Mucosa of descending colon (tissue), 3 donors: ENCODE results near the gene GLIS1. TPM values are rescaled to one million over a fixed set of nuclear protein-coding genes. Genes with fewer than 3 reads are reported as not detected.

ENCODE experiments used
- ATAC-seq: fragments of 200-7000 bp; cut with Tn5 transposase; one replicate; pipeline ENCODE4 v1.9.1; 2020; ENCODE audit warnings: mild to moderate bottlenecking, moderate library complexity
- DNase-seq, 3 donors: peaks; one replicate each; pipeline ENCODE4 v3.0.0-alpha.2; 2020
- H3K36me3 ChIP-seq: fragments of 200-600 bp; one replicate; pipeline ENCODE4 v1.8.0; 2021; ENCODE audit warnings: low read depth, mild to moderate bottlenecking
- H3K4me1 ChIP-seq: fragments of 200-600 bp; one replicate; pipeline ENCODE4 v1.8.0; 2021; ENCODE audit warnings: low read depth, mild to moderate bottlenecking
- H3K4me3 ChIP-seq: fragments of 200-600 bp; one replicate; pipeline ENCODE4 v1.8.0; 2021; ENCODE audit warnings: mild to moderate bottlenecking
- H3K9me3 ChIP-seq: fragments of 200-600 bp; one replicate; pipeline ENCODE4 v1.8.0; 2021; ENCODE audit warnings: mild to moderate bottlenecking
- intact Hi-C, 2 donors: fragments of 100-400 bp; cut with DNase I in 1 of 2; cut with micrococcal nuclease in 1 of 2; formaldehyde crosslinking; loops; one replicate each; pipeline versions ENCODE4 v1.11.0 to v1.11.1; 2022; cut with DNase I, micrococcal nuclease
- total RNA-seq, 3 donors: library from RNA; stranded (reverse); fragmentation: NEBNext Ultra II Directional in 2 of 3; extraction: Animal tissue kit (Norgen Biotek cat#: 25700) in 2 of 3; gene quantifications; one replicate each; pipeline versions ENCODE4 v1.2.1 to v1.2.4, GENCODE V29; 2021 to 2023
- TF ChIP-seq, protein P1 (sequence below): fragments of 200-600 bp; IDR thresholded peaks from one replicate; pipeline ENCODE4 v1.8.0; 2022; ENCODE audit warnings: antibody characterized with exemption, mild to moderate bottlenecking
- donor health status: DM: no; HTN: no; CAD: no; lungs with moderate emphysema.
- donor health status: DM: no; HTN: no; CAD: no.
- donor health status: DM: no; HTN: yes; CAD: no.

The GLIS1 gene
- total RNA-seq, 3 donors from 2014 or later = 0.09 to 0.24 (median 0.14) TPM

DNA sequence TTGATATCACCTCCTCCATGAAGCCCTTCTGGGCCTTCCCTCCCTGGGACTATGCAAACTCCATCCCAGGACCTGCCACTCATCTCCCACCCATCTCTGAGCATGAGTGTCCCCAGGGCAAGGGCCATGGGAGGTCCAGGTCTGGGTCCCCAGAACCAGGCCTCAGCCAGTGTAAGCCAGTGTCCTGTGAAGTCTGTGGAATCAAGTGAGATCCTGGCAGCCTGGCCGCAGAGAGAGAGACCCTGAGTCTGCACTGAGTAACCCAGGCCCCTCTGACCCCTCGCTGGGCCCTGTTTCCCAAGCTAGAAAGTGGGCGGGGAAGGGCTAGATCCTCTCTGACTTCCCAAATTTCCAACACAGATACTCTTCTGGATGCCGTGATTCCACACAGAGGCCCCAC, 147.0 kb downstream of the GLIS1 start:
- no peak overlapping the region for H3K4me3 ChIP-seq
- H3K9me3 ChIP-seq = no peaks in the 10 kb centered on the region
- H3K4me1 ChIP-seq = no peaks in the 10 kb centered on the region
- DNase-seq = no peak
- TF ChIP-seq, protein P1, sequence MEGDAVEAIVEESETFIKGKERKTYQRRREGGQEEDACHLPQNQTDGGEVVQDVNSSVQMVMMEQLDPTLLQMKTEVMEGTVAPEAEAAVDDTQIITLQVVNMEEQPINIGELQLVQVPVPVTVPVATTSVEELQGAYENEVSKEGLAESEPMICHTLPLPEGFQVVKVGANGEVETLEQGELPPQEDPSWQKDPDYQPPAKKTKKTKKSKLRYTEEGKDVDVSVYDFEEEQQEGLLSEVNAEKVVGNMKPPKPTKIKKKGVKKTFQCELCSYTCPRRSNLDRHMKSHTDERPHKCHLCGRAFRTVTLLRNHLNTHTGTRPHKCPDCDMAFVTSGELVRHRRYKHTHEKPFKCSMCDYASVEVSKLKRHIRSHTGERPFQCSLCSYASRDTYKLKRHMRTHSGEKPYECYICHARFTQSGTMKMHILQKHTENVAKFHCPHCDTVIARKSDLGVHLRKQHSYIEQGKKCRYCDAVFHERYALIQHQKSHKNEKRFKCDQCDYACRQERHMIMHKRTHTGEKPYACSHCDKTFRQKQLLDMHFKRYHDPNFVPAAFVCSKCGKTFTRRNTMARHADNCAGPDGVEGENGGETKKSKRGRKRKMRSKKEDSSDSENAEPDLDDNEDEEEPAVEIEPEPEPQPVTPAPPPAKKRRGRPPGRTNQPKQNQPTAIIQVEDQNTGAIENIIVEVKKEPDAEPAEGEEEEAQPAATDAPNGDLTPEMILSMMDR = no peak
- intact Hi-C loops = loop anchor here in 1 of 2 donors (5.0 kb wide), 1 partner anchor 105 kb away; no protein-coding TSS in a partner anchor
- ATAC-seq = no peak
- no peaks in the 10 kb centered on the region for H3K36me3 ChIP-seq

- intact Hi-C loops = loop anchor here in 1 of 2 donors (5.0 kb wide), 1 partner anchor 104 kb away; no protein-coding TSS in a partner anchor
- TF ChIP-seq, protein P1 = no peak
- ATAC-seq = no peak
- Histone ChIP-seq H3K4me3 (no peak overlapping the region), H3K36me3 (no peaks in the 10 kb centered on the region), H3K9me3 (no peaks in the 10 kb centered on the region), H3K4me1 (no peaks in the 10 kb centered on the region)
- DNase-seq = no peak
These were observed 148.1 kb downstream of the GLIS1 start for GRCh38 chr1:53590531-53591515.

GRCh38 chr1:53590104-53590503, 148.9 kb downstream of the GLIS1 start:
- ATAC-seq = no peak
- intact Hi-C loops = loop anchor here in 1 of 2 donors (5.0 kb wide), 1 partner anchor 103 kb away; no protein-coding TSS in a partner anchor
- no peaks in the 10 kb centered on the region for H3K36me3 ChIP-seq
- no peaks in the 10 kb centered on the region for H3K4me1 ChIP-seq
- H3K4me3 ChIP-seq = no peak overlapping the region
- no peak for DNase-seq
- no peaks in the 10 kb centered on the region for H3K9me3 ChIP-seq
- TF ChIP-seq, protein P1 = no peak

GRCh38 chr1:53589043-53589887, 149.7 kb downstream of the GLIS1 start:
- no peak for DNase-seq

More at GRCh38 chr1:53589043-53589887, 149.7 kb downstream of the GLIS1 start:
- TF ChIP-seq, protein P1 = no peak
- no peaks in the 10 kb centered on the region for H3K4me1 ChIP-seq
- intact Hi-C loops = no loop called here
- ATAC-seq = no peak
- no peaks in the 10 kb centered on the region for H3K36me3 ChIP-seq
- no peaks in the 10 kb centered on the region for H3K9me3 ChIP-seq
- H3K4me3 ChIP-seq = no peak overlapping the region
